ENCODE measurements around the gene NOL4L. TPM values are rescaled to one million over a fixed set of nuclear protein-coding genes. Genes with fewer than 3 reads are reported as not detected.
A peak's percentile ranks its signal among the peaks of the same experiment; 100 is the strongest.

NOL4L gene
- total and polyA plus RNA-seq, 9 donors: 3.3 to 17.1 (median 10.6) TPM

DNA sequence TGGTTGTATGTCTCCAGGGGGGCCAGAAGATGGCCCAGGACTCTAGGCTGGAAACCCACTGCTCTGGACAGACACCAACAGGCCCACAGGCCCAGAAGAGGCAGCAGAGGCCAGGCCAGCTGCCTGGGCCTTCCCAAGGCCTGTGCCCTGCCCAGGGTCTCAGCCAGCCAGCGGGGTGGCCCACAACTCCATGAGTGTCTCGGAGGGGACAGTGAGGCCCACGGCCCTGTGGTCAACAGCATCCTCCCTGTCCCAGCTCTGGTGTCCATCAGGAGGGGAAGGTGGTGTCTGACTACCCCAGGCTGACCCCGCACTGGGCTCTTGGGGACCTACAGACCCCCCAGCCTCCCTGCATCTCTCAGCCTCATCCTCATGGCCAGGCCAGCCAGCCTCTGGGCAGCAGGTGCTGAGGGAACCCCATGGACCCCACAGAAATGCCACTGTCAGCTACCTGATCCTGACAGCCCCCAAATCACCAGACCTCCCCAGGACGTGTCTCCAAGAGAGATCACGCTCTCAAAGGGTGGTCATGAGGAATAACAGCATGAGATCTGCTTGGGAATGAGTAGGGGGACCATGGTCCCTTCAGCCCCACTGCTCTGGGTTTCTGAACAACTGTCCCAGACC is 112.4 kb downstream of the NOL4L start:
- H3K4me1 ChIP-seq (ENCODE audit: insufficient read depth): peaks cover 29% of the 10 kb centered on the region
- H3K4me3 ChIP-seq: no peak overlapping the region
- 92 to 95% (median 93%) methylated on average over 5 to 6 of the region's 6 CpGs for WGBS, 3 donors
- TF ChIP-seq EP300 (IDR thresholded peaks at IDR 0.05) (no peak), POLR2A (IDR thresholded peaks at IDR 0.05) (no peak)
- TF ChIP-seq, protein P1, sequence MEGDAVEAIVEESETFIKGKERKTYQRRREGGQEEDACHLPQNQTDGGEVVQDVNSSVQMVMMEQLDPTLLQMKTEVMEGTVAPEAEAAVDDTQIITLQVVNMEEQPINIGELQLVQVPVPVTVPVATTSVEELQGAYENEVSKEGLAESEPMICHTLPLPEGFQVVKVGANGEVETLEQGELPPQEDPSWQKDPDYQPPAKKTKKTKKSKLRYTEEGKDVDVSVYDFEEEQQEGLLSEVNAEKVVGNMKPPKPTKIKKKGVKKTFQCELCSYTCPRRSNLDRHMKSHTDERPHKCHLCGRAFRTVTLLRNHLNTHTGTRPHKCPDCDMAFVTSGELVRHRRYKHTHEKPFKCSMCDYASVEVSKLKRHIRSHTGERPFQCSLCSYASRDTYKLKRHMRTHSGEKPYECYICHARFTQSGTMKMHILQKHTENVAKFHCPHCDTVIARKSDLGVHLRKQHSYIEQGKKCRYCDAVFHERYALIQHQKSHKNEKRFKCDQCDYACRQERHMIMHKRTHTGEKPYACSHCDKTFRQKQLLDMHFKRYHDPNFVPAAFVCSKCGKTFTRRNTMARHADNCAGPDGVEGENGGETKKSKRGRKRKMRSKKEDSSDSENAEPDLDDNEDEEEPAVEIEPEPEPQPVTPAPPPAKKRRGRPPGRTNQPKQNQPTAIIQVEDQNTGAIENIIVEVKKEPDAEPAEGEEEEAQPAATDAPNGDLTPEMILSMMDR (IDR thresholded peaks at IDR 0.05): no peak
- H3K9me3 ChIP-seq: no peaks in the 10 kb centered on the region
- H3K27ac ChIP-seq: no peak overlapping the region
- peak in 1 of 5 donors; percentile 11 for DNase-seq
- H3K36me3 ChIP-seq: no peaks in the 10 kb centered on the region
- H3K27me3 ChIP-seq: no peaks in the 10 kb centered on the region
- intact Hi-C loops (cut with DNase I): no loop called here

DNA sequence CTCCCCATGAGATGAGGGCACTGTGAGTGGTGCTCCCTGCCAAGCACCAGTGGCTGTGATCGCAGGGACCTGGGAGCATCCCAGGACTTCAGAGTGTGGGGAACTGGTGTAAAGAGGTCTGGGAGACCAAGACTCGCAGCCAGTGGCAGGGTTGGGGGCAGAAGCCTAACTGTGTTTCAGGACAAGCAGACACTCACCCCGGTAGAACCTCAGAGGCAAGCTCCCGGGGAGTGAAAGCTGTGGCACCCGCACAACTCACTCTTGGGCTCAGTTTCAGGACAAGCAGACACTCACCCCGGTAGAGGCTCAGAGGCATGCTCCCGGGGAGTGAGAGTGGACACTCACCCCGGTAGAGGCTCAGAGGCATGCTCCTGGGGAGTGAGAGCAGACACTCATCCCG is 114.2 kb downstream of the NOL4L start:
- H3K27me3 ChIP-seq: no peaks in the 10 kb centered on the region
- no peaks in the 10 kb centered on the region for H3K36me3 ChIP-seq
- 78 to 86% (median 86%) methylated on average over 9 of the region's 9 CpGs for WGBS, 3 donors
- intact Hi-C loops (cut with DNase I): no loop called here
- TF ChIP-seq POLR2A (IDR thresholded peaks at IDR 0.05) (no peak), EP300 (IDR thresholded peaks at IDR 0.05) (no peak)
- TF ChIP-seq, protein P1 (IDR thresholded peaks at IDR 0.05): no peak
- H3K4me3 ChIP-seq: no peak overlapping the region
- H3K9me3 ChIP-seq: no peaks in the 10 kb centered on the region
- no peak overlapping the region for H3K27ac ChIP-seq
- DNase-seq: no peak
- peaks cover 18% of the 10 kb centered on the region for H3K4me1 ChIP-seq (ENCODE audit: insufficient read depth)

DNA sequence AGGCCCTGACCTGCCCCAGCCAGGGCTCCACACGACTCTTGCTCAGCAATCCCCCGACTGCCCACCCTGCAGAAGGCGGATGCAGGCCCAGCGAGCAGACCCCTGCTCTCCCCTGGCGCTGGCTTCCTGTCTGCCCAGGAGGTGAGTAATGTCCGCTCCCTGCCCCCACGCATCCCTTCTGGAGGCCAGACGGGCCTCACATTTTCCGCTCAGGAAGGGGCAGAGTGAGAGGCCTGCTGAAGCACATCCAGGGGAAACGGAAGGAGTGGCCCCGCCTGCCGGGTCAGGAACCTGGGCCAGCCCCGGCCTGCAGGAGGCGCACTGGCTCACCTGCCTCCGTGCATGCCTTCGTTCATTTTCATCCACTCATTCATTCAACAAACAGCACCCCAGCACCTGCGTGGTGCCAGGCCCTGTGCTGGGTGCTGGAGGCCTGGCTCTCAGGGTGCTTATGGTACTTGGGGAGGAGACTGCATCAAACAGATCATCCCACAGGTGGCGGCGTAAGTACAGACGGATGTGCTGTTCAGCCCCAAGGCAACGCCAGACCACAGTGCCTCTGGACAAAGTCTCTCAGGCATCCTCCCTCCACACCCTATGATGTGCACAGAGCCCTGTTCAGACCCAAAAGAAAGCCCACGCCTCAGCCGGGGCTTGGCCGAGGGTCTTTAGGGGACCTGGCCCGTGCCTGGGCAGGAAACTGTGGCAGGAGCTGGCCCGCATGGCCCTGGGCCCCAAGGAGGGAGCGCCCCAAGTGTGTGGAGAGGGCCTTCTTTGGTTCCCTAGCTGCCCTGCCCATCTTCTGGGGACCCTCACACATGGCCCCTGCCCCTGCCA is 114.9 kb downstream of the NOL4L start:
- Histone ChIP-seq H3K27me3 (no peaks in the 10 kb centered on the region), H3K9me3 (no peaks in the 10 kb centered on the region), H3K27ac (no peak overlapping the region), H3K36me3 (no peaks in the 10 kb centered on the region), H3K4me1 (ENCODE audit: insufficient read depth) (peaks cover 18% of the 10 kb centered on the region), H3K4me3 (no peak overlapping the region)
- TF ChIP-seq, protein P1 (IDR thresholded peaks at IDR 0.05): no peak
- TF ChIP-seq POLR2A (IDR thresholded peaks at IDR 0.05) (no peak), EP300 (IDR thresholded peaks at IDR 0.05) (no peak)
- 68 to 83% (median 80%) methylated on average over 24 to 27 of the region's 27 CpGs for WGBS, 3 donors
- DNase-seq: peak in 3 of 5 donors; percentile 43 to 52 (median 48)
- intact Hi-C loops (cut with DNase I): no loop called here

DNA sequence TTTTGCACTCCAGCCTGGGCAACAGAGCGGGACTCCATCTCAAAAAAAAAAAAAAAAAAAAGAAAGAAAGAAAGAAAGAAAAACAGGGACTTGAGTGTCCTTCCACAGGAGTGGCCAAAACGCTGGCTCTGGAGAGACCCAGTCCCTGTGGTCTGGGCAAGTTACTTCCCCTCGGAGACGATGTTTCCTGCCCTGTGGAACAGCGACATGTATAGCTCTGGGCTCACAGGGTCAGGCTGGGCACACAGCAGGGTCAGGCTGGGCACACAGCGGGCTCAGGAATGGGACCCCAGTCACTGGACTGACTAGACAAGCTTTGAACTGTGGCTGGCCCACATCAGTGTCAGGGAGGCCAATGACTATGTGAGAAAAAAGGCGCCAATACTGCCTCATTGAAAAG is 116.3 kb downstream of the NOL4L start:
- Histone ChIP-seq H3K4me1 (ENCODE audit: insufficient read depth) (peaks cover 13% of the 10 kb centered on the region), H3K4me3 (no peak overlapping the region), H3K36me3 (no peaks in the 10 kb centered on the region), H3K27me3 (no peaks in the 10 kb centered on the region), H3K9me3 (no peaks in the 10 kb centered on the region), H3K27ac (no peak overlapping the region)
- TF ChIP-seq, protein P1 (IDR thresholded peaks at IDR 0.05): no peak
- TF ChIP-seq POLR2A (IDR thresholded peaks at IDR 0.05) (no peak), EP300 (IDR thresholded peaks at IDR 0.05) (no peak)
- WGBS, 3 donors: 88 to 93% (median 90%) methylated on average over 7 of the region's 7 CpGs
- no peak for DNase-seq
- intact Hi-C loops (cut with DNase I): no loop called here
